Common myeloid progenitor, CD34-positive (primary cell): ENCODE measurements around the gene PRSS50.
A peak's percentile ranks its signal among the peaks of the same experiment; 100 is the strongest.

Experiments
- CTCF ChIA-PET: fragments of 350-600 bp; sonication (Branson Sonifier 250); formaldehyde crosslinking; loops from one replicate; lab custom pipeline; 2021; ENCODE audit warnings: antibody characterized with exemption; lab: Charles Lee
- POLR2A ChIA-PET: fragments of 350-600 bp; sonication (Branson Sonifier 250); formaldehyde crosslinking; loops from one replicate; lab custom pipeline; 2021; ENCODE audit warnings: antibody characterized with exemption; lab: Charles Lee
- DNase-seq, 3 donors: peaks; one replicate each; pipeline versions ENCODE4 v3.0.0 to v3.0.0-alpha.2; 2013
- H3K27ac ChIP-seq, 2 experiments: 1 replicate in 1 of 2; 2 replicates in 1 of 2; pipeline ENCODE4 v1.7.0; 2013; ENCODE audit warnings: inconsistent platforms in 2 of 2, low read length in 2 of 2, mild to moderate bottlenecking in 2 of 2, low read depth in 1 of 2, moderate library complexity in 1 of 2; ENCODE audit not compliant: severe bottlenecking in 2 of 2, insufficient read depth in 1 of 2, poor library complexity in 1 of 2
- H3K27me3 ChIP-seq, 5 experiments: replicated peaks in 2 of 5; 1 replicate in 3 of 5; 2 replicates in 2 of 5; pipeline versions ENCODE4 v1.6.1 to v1.7.0; 2013; ENCODE audit warnings: low read length in 4 of 5, mild to moderate bottlenecking in 2 of 5, moderate library complexity in 2 of 5, inconsistent platforms in 1 of 5; ENCODE audit not compliant: insufficient read depth in 5 of 5, control insufficient read depth in 4 of 5
- H3K36me3 ChIP-seq, 4 experiments: 1 replicate in 2 of 4; 2 replicates in 2 of 4; pipeline versions ENCODE4 v1.6.1 to v1.7.0; 2013; ENCODE audit warnings: low read length in 3 of 4, control low read depth in 1 of 4, mild to moderate bottlenecking in 1 of 4; ENCODE audit not compliant: control insufficient read depth in 4 of 4, insufficient read depth in 4 of 4
- H3K4me1 ChIP-seq, 4 experiments: 1 replicate in 3 of 4; 2 replicates in 1 of 4; pipeline versions ENCODE4 v1.6.1 to v1.7.1; 2013; ENCODE audit warnings: low read length in 3 of 4, mild to moderate bottlenecking in 3 of 4, control low read depth in 1 of 4, inconsistent platforms in 1 of 4, moderate library complexity in 1 of 4; ENCODE audit not compliant: control insufficient read depth in 4 of 4, insufficient read depth in 4 of 4; ENCODE audit errors: control extremely low read depth in 1 of 4
- H3K4me3 ChIP-seq, 7 experiments: 1 replicate in 4 of 7; 2 replicates in 3 of 7; pipeline versions ENCODE4 v1.5.1 to v1.7.0; 2013; ENCODE audit warnings: mild to moderate bottlenecking in 7 of 7, low read length in 6 of 7, moderate library complexity in 6 of 7, inconsistent platforms in 2 of 7, low read depth in 2 of 7, control low read depth in 1 of 7; ENCODE audit not compliant: insufficient read depth in 4 of 7, control insufficient read depth in 1 of 7; ENCODE audit errors: extremely low read depth in 1 of 7
- H3K9me3 ChIP-seq, 5 experiments: 1 replicate in 4 of 5; 2 replicates in 1 of 5; pipeline versions ENCODE4 v1.6.1 to v1.7.1; 2013; ENCODE audit warnings: low read length in 4 of 5, mild to moderate bottlenecking in 2 of 5, inconsistent platforms in 1 of 5, low read depth in 1 of 5, moderate library complexity in 1 of 5; ENCODE audit not compliant: control insufficient read depth in 4 of 5, insufficient read depth in 2 of 5; ENCODE audit errors: control extremely low read depth in 1 of 5
- WGBS: methylation state at CpG from one replicate; pipeline ENCODE4 v1.1.5; 2013; ENCODE audit not compliant: insufficient coverage; 5-methylcytosine and 5-hydroxymethylcytosine counted together

Gene PRSS50

DNA sequence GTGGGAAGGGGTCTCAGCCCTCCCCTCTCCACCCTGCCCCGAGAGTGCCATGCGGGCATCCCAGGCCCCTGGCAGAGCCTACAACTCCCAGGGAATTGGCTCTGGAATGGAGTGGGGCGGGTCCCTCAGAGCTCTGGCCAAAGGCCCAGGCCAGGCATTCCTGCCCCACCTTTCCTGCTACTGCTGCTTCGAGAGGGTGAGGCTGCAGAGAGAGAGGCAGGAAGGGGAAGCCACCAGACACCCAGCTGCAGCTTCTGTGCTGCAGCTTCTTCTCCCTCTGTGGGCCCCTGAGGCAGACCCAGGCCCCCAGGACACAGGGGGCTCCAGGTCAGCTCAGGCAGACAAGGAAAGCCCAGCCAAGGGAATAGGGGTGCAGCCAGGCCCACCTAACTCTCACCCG is 26.9 kb downstream of the PRSS50 start:
- Histone ChIP-seq H3K27me3 (no peaks in the 10 kb centered on the region), H3K4me3 (no peak overlapping the region), H3K27ac (no peak overlapping the region), H3K9me3 (no peaks in the 10 kb centered on the region), H3K4me1 (peaks cover 2 to 47% (median 43%) of the 10 kb centered on the region in 4 experiments), H3K36me3 (no peaks in the 10 kb centered on the region)
- POLR2A ChIA-PET: no interaction called here
- DNase-seq: peak in 2 of 3 donors; percentile 48 to 49
- 58% methylated on average over 4 of the region's 5 CpGs for WGBS
- CTCF ChIA-PET: interaction anchor here (0.8 to 0.9 kb wide), 2 partner anchors 11 to 61 kb away, joined by 3 read pairs; no protein-coding TSS in a partner anchor

DNA sequence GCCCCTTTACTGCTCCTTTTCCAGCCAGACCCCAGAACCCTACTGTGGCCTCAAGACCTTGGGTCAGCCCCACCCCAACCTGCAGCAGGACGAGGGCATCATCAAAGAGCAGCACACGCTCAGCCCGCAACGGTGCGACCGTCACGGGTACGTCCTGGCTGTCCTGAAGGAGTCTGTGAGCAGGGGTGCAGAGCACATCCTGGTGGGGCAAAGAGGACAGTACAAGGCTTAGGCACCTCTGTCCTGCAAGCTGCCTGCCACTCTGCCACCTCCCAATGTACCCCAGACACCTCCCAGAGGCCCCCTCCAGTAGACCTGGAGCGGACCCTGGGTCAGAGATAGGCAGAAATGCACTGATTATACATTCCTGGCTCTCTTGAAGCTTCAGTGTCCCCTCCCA is 32.2 kb downstream of the PRSS50 start:
- POLR2A ChIA-PET: no interaction called here

DNA sequence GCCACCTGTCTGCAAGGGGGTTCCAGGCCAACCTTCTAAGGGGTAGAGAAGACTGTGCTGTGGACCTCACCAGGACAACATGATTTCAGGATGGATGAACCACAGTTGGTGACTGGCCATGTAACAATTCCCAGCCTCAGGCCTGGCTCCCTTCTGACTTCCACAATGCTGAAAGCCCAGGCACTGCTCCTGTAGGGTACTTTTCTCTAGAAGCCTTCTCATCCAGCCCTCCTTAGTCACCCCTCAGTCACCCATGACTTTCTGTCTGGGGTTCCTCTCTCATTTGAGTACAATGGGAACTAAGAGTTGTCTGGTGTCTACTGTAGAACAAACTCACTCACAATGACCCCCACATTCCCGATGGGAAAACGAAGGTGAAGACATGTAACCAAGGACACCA is 32.8 kb downstream of the PRSS50 start:
- DNase-seq: no peak
- POLR2A ChIA-PET: no interaction called here
- WGBS: no CpG with 5 or more reads among the region's 2 CpGs

More for the DNA sequence above, 32.2 kb downstream of the PRSS50 start:
- H3K4me1 ChIP-seq: peaks cover 0 to 13% (median 9%) of the 10 kb centered on the region in 4 experiments
- CTCF ChIA-PET: interaction anchor here (1.8 kb wide), 1 partner anchor 18 kb away, joined by 5 read pairs; no protein-coding TSS in a partner anchor
- no peaks in the 10 kb centered on the region for H3K9me3 ChIP-seq
- H3K36me3 ChIP-seq: no peaks in the 10 kb centered on the region
- H3K4me3 ChIP-seq: no peak overlapping the region
- H3K27ac ChIP-seq: no peak overlapping the region
- H3K27me3 ChIP-seq: no peaks in the 10 kb centered on the region
- WGBS: 96% methylated on average over 7 of the region's 9 CpGs
- no peak for DNase-seq

GRCh38 chr3:46682974-46683373 is 34.7 kb downstream of the PRSS50 start:
- ChIA-PET POLR2A (no interaction called here), CTCF (interaction anchor here (2.2 kb wide), 1 partner anchor 13 kb away, joined by 7 read pairs; no protein-coding TSS in a partner anchor)
- WGBS: 91% methylated on average over 10 of the region's 11 CpGs
- no peak overlapping the region for H3K4me3 ChIP-seq
- H3K9me3 ChIP-seq: no peaks in the 10 kb centered on the region
- no peaks in the 10 kb centered on the region for H3K27me3 ChIP-seq
- no peak for DNase-seq
- no peaks in the 10 kb centered on the region for H3K36me3 ChIP-seq
- no peak overlapping the region for H3K27ac ChIP-seq
- H3K4me1 ChIP-seq: peaks cover 0 to 13% (median 7%) of the 10 kb centered on the region in 4 experiments

More for the DNA sequence above, 32.8 kb downstream of the PRSS50 start:
- H3K27me3 ChIP-seq: no peaks in the 10 kb centered on the region
- H3K4me3 ChIP-seq: no peak overlapping the region
- no peak overlapping the region for H3K27ac ChIP-seq
- CTCF ChIA-PET: interaction anchor here (1.8 kb wide), 1 partner anchor 18 kb away, joined by 5 read pairs; no protein-coding TSS in a partner anchor
- peaks cover 0 to 13% (median 7%) of the 10 kb centered on the region in 4 experiments for H3K4me1 ChIP-seq
- H3K36me3 ChIP-seq: no peaks in the 10 kb centered on the region
- H3K9me3 ChIP-seq: no peaks in the 10 kb centered on the region

DNA sequence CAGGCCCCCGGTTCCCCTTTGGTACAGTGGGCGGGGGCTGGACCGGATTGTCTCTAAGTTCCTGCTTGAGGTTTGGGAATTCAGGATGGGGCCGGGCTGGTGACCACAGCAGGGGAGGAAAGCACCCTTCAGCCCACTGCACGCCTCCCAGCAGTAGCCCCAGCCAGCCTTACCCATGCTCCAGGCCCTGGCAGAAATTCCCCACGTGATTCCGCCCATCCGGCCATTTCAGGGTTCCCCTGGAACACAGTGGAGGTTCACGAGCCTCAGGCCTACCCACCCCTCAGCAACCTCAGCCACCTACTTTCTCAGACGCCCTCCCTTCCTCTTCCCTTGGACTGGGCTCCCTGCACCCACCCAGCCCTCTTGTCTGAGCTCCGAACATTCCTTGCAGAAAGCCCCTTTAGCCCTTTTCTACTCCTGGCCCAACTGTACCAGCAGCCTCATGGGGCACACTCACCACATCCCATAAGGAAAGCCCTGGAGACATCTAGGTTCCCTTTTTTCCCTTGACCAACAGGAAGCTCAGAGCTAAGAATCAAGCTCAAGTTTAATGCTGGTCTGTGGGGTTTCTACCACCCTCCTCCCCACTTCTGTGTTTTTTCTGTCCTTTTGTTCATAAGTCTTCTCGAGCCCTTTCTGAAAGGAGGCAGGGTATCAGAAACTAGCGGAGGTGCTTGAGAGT is 35.7 kb downstream of the PRSS50 start:
- Histone ChIP-seq H3K4me1 (peaks cover 0 to 13% (median 8%) of the 10 kb centered on the region in 4 experiments), H3K27ac (no peak overlapping the region), H3K36me3 (no peaks in the 10 kb centered on the region), H3K4me3 (no peak overlapping the region), H3K27me3 (no peaks in the 10 kb centered on the region), H3K9me3 (no peaks in the 10 kb centered on the region)
- 83% methylated on average over 12 of the region's 13 CpGs for WGBS
- ChIA-PET POLR2A (no interaction called here), CTCF (no interaction called here)
- DNase-seq: no peak

DNA sequence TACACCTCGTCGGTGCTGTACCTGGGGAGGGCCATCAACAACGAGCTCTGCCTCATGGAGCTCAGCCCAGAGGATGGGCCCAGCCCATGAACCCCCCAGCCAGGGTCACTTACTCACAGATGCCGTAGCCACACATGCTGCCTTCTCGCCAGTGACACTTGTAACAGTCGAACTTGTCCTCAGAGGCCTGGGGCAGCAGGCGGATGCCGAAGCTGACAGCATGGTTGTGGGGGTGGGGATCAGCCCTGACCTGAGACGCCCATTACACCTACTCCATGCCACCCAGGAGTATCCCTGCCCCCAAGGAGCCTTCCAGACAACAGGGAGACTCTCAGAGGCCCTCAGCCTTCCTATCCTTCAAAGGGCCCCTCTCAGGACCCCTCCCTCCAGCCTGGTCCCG is 36.3 kb downstream of the PRSS50 start:
- DNase-seq: no peak
- H3K27me3 ChIP-seq: no peaks in the 10 kb centered on the region
- 95% methylated on average over 4 of the region's 10 CpGs for WGBS
- no peak overlapping the region for H3K27ac ChIP-seq
- no peaks in the 10 kb centered on the region for H3K9me3 ChIP-seq
- no peak overlapping the region for H3K4me3 ChIP-seq
- H3K36me3 ChIP-seq: no peaks in the 10 kb centered on the region
- peaks cover 0 to 13% (median 8%) of the 10 kb centered on the region in 4 experiments for H3K4me1 ChIP-seq
- ChIA-PET POLR2A (no interaction called here), CTCF (no interaction called here)

DNA sequence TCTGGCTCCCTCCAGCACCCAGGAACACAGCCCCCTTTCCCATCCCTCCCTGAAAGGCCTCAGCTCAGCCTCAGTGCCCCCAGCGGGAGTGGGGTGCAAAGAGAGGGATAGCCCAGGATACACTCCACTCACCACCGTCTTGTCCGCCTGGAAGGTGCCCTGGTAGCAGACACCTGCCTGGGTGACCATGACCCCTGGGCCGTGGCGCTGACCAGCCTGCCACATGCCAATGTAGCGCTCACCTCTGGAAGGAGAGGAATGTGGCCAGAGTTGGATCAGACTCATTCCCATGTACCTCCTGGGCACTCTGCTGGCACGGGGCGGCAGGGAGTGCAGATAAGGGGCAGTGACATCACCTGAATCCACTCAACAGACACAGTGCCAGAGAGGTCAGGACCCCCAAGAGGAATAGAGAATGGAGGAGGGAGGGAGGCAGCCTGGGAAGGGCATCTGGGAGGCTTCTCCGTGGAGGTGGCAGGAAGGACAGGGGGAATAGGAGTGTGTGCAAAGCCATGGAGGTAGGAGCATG is 37.3 kb downstream of the PRSS50 start:
- no peaks in the 10 kb centered on the region for H3K27me3 ChIP-seq
- ChIA-PET POLR2A (no interaction called here), CTCF (no interaction called here)
- whole genome bisulfite sequencing: 94% methylated on average over 8 of the region's 9 CpGs
- no peak for DNase-seq
- no peak overlapping the region for H3K27ac ChIP-seq
- H3K4me3 ChIP-seq: no peak overlapping the region
- no peaks in the 10 kb centered on the region for H3K36me3 ChIP-seq
- no peaks in the 10 kb centered on the region for H3K9me3 ChIP-seq
- H3K4me1 ChIP-seq: peaks cover 0 to 13% (median 8%) of the 10 kb centered on the region in 4 experiments
